ENCODE data around the gene MOB2. TPM values are rescaled to one million over a fixed set of nuclear protein-coding genes. Genes with fewer than 3 reads are reported as not detected.

MOB2 gene
- total RNA-seq, 1 donor from 2014 or later = 29.0 TPM

DNA sequence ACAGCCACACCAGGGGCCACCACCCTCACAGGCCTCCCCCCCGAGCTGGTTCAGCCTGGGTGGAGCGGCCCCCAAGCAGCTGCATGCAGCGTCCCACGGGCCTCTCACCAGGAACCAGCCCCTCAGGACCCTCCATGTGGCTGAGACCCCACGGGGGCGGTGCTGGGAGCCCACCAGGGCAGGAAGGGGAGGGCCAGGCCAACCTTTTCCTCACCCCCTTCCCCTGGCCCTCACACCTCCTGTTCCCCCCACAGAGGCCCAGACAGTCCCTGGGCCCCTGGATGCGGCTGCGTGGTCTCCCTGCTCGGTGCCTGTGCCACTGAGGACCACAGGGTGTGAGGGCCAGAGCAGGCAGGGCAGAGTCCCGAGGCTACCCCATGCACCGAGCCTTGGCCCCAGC is 46.5 kb downstream of the MOB2 start:
- Mint-ChIP-seq H3K4me3 (ENCODE audit: unreplicated experiment) (no peak overlapping the region), H3K9me3 (ENCODE audit: unreplicated experiment) (peaks cover 6% of the 10 kb centered on the region), H3K27ac (ENCODE audit: unreplicated experiment) (no peak overlapping the region), H3K36me3 (ENCODE audit: unreplicated experiment) (no peaks in the 10 kb centered on the region), H3K4me1 (ENCODE audit: low read depth, unreplicated experiment) (no peaks in the 10 kb centered on the region), H3K27me3 (ENCODE audit: unreplicated experiment) (peaks cover 2% of the 10 kb centered on the region)
- TF ChIP-seq, protein P1, sequence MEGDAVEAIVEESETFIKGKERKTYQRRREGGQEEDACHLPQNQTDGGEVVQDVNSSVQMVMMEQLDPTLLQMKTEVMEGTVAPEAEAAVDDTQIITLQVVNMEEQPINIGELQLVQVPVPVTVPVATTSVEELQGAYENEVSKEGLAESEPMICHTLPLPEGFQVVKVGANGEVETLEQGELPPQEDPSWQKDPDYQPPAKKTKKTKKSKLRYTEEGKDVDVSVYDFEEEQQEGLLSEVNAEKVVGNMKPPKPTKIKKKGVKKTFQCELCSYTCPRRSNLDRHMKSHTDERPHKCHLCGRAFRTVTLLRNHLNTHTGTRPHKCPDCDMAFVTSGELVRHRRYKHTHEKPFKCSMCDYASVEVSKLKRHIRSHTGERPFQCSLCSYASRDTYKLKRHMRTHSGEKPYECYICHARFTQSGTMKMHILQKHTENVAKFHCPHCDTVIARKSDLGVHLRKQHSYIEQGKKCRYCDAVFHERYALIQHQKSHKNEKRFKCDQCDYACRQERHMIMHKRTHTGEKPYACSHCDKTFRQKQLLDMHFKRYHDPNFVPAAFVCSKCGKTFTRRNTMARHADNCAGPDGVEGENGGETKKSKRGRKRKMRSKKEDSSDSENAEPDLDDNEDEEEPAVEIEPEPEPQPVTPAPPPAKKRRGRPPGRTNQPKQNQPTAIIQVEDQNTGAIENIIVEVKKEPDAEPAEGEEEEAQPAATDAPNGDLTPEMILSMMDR (IDR thresholded peaks at IDR 0.05; ENCODE audit: partially characterized antibody, unreplicated experiment) = no peak
- DNase-seq = no peak

DNA sequence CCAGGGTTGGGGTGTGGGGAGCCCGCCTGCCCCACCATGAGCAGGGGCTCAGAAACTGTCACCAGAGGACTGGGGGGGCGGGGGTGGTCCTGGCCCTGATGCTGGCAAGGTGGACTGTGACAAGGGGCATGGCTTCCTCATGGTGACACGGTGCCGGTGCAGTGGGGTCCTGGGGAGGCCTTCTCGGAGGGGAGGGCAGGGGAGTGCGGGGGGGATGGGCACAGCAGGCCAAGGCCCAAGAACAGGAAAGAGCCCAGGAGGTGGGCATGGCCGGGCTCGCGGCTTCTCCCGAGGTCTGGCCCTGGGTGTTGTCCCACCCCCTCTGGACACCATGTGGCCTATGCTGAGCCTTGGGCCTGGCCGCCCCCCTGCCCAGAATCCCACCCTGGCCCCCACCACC is 47.2 kb downstream of the MOB2 start:
- Mint-ChIP-seq H3K36me3 (ENCODE audit: unreplicated experiment) (no peaks in the 10 kb centered on the region), H3K27ac (ENCODE audit: unreplicated experiment) (no peak overlapping the region), H3K9me3 (ENCODE audit: unreplicated experiment) (peaks cover 6% of the 10 kb centered on the region), H3K4me3 (ENCODE audit: unreplicated experiment) (no peak overlapping the region), H3K27me3 (ENCODE audit: unreplicated experiment) (peaks cover 6% of the 10 kb centered on the region), H3K4me1 (ENCODE audit: low read depth, unreplicated experiment) (no peaks in the 10 kb centered on the region)
- no peak for DNase-seq
- TF ChIP-seq, protein P1 (IDR thresholded peaks at IDR 0.05; ENCODE audit: partially characterized antibody, unreplicated experiment) = no peak

DNA sequence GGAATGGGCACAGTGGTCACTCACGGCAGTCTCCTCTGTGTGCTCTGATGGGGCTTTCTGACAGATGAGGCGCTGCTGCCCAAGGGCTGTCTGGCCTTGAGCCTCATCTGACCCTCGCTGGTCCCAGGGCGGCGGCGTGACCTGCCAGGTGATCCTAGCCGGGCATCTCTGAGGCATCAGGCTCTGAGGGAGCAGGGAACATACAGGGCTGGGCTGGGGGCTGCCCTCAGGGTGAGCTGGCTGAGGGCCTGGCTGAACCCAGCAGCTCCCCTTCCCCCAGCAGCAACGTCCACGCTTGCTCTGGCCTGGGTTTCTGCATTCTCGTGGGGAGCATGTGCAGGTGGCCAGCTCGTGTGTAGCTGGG is 47.6 kb downstream of the MOB2 start:
- peaks cover 6% of the 10 kb centered on the region for H3K9me3 Mint-ChIP-seq (ENCODE audit: unreplicated experiment)
- TF ChIP-seq, protein P1 (IDR thresholded peaks at IDR 0.05; ENCODE audit: partially characterized antibody, unreplicated experiment) = no peak
- H3K4me3 Mint-ChIP-seq (ENCODE audit: unreplicated experiment) = no peak overlapping the region
- H3K4me1 Mint-ChIP-seq (ENCODE audit: low read depth, unreplicated experiment) = peaks cover under 1% of the 10 kb centered on the region
- no peaks in the 10 kb centered on the region for H3K36me3 Mint-ChIP-seq (ENCODE audit: unreplicated experiment)
- DNase-seq = no peak
- H3K27ac Mint-ChIP-seq (ENCODE audit: unreplicated experiment) = no peak overlapping the region
- H3K27me3 Mint-ChIP-seq (ENCODE audit: unreplicated experiment) = peaks cover 8% of the 10 kb centered on the region

DNA sequence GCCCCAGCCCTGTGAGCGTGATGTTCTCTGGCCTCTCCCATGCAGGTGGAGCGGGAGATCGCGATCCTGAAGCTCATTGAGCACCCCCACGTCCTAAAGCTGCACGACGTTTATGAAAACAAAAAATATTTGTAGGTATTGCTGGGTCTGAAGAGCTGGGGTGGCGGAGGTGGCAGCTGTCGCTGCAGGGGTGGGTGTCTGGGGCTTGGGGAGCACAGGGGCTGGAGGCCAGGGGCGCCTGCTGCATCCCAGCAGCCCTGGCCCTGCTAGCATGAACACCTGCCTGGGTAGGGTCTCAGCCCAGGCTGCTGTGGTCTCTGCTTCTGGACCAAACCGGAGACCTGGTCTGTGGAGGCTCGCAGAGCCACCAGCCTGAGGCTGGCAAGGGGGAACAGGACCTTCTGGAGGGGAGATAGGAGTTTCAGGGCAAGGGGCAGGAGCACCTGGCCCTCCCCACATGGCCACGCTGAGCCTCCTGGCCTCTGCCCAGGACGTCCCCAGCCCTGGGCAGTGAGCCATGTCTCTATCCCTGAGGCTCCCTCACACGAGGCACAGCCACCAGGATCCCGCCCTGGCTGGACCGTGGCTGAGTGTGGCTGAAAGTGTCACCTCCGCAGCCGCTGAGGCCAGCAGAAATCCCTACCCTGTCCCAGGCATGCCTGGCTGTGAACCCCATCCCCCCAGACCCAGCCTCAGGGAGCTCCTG is 48.2 kb downstream of the MOB2 start:
- TF ChIP-seq, protein P1 (IDR thresholded peaks at IDR 0.05; ENCODE audit: partially characterized antibody, unreplicated experiment) = no peak
- Mint-ChIP-seq H3K4me1 (ENCODE audit: low read depth, unreplicated experiment) (peaks cover 3% of the 10 kb centered on the region), H3K27ac (ENCODE audit: unreplicated experiment) (peak overlapping the region; percentile 28), H3K9me3 (ENCODE audit: unreplicated experiment) (peaks cover 8% of the 10 kb centered on the region), H3K27me3 (ENCODE audit: unreplicated experiment) (peaks cover 8% of the 10 kb centered on the region), H3K4me3 (ENCODE audit: unreplicated experiment) (no peak overlapping the region), H3K36me3 (ENCODE audit: unreplicated experiment) (no peaks in the 10 kb centered on the region)
- no peak for DNase-seq

DNA sequence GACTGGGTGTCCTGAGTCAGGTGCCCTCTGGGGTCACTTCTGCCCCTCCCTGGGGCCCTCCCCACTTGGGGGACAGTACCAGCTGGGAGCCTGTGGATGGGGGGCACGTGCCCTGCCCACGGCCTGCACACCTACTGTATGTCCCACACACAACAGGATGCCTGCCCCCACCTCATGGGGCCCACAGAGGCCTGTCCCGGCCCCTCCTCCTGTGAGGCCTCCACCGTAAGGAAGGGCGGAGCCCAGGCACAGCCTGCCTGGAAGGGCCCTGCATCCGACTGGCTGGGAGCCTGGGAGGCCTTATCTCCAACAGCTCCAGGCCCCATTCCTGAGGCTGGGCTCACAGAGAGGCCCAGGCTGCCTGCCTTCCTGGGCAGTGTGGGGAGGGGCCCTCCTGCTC is 49.1 kb downstream of the MOB2 start:
- TF ChIP-seq, protein P1 (IDR thresholded peaks at IDR 0.05; ENCODE audit: partially characterized antibody, unreplicated experiment) = no peak
- DNase-seq = no peak
- no peak overlapping the region for H3K4me3 Mint-ChIP-seq (ENCODE audit: unreplicated experiment)

More for the DNA sequence above, 49.1 kb downstream of the MOB2 start:
- no peaks in the 10 kb centered on the region for H3K36me3 Mint-ChIP-seq (ENCODE audit: unreplicated experiment)
- peaks cover 3% of the 10 kb centered on the region for H3K4me1 Mint-ChIP-seq (ENCODE audit: low read depth, unreplicated experiment)
- H3K27ac Mint-ChIP-seq (ENCODE audit: unreplicated experiment) = no peak overlapping the region
- H3K27me3 Mint-ChIP-seq (ENCODE audit: unreplicated experiment) = peaks cover 8% of the 10 kb centered on the region
- peaks cover 8% of the 10 kb centered on the region for H3K9me3 Mint-ChIP-seq (ENCODE audit: unreplicated experiment)

Data from glutamatergic neuron (in vitro differentiated cells).